ENCODE data around the gene IFIH1.

IFIH1 gene

DNA sequence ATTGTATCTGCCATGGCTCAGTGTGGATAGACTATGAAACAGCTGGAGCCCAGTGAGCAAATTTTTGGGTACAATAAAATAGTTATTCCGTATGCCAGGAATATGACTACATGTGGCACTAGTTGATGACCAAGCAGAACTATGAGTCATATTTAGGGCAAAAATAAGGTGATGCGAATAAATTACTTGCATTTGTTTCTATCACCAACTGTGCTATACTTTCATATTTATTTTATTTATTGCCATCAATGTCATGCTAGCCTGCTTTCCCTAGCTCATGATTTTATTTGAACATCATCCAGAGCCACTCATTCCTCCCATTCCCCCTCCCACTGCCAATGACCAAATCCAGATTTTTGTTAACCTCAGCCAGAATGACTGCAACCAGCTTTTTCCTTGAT is 61.9 kb downstream of the IFIH1 start:
- no peak for DNase-seq

DNA sequence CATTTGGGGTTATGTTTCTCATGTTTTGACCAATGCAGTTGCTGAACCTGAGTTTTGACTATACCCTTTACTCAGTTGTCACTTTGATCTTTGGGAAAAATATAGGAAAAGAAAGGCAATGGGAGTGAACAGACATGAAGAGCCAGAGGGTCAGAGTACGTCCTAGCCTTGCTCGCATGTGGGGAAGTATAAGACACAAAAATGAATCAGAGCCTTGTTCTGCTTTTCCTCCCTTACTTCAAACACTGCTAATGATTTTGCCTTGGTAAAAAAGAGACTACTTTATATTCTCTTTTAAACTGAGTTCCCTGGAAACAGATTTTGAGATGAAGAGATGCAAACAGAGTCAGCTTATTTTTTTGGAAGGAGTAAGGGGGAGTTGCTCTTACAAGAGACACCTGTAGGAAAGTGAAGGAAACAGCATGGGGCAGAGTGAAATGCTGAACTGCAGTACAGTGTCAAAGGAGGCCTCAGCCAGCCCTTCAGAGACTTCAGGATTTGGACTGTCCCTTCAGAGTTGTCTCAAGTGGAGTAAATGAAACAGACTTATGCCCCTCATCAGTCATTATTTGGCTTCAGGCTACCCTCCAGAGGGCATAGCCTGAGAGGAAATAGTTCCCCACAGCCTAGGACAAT is 64.1 kb downstream of the IFIH1 start:
- no peak for DNase-seq

DNA sequence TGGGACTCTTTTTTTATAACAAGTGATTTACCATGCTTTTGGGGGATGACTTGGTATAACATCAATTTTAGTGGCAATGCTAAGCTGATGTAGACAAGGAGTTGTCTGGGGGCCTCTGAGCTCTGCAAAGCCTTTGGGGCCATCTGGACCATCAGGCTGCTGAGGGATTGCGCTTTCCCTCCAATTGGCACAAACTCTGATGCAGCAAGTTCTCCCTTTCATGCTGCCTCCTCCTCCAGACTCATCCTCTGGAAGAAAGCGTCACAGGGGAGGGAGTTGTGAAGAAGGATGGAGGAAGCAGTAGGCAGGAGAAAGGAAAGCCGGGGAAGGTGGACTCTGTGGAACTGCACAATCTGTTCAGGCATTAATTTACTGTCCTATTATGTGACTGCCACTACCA is 65.0 kb downstream of the IFIH1 start:
- no peak for DNase-seq

DNA sequence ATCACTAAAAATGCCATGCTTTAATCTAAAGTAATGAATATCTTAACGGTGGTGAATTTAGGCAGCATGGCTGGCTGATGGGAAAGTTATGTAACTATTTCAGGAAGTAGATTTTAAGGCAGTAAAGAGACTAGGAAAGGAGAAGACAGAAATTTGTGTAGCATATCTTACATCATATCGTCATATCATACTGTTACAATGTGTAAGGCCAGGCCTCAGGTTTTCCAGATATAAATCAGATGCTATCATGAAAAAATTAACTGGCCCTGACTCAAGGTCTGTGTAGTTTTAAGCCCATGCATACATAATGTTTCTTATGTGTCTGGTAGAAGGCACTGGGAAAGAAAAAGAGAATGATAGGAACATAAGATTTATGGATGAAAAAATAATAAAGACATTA is 66.3 kb downstream of the IFIH1 start:
- DNase-seq, result peak; percentile 65

DNA sequence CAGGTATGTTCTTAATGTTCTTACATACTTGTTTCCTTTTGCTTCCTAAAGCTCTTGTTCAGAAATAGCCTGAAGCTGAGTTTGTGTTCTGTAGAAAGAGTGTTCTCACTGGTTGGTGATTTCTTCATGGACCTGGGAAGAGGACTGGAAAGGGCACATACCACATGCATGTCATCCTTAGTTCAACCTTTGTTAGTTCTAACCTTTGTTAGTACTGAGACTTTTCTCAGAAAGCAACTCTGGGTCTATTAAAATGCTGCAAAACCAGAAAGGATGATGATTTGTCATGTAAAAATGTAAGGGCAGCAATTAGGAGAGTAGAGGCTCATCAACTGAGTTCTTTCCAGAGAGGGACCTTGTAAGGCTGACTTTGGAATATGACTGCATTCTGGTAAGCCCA is 72.7 kb downstream of the IFIH1 start:
- no peak for DNase-seq

DNA sequence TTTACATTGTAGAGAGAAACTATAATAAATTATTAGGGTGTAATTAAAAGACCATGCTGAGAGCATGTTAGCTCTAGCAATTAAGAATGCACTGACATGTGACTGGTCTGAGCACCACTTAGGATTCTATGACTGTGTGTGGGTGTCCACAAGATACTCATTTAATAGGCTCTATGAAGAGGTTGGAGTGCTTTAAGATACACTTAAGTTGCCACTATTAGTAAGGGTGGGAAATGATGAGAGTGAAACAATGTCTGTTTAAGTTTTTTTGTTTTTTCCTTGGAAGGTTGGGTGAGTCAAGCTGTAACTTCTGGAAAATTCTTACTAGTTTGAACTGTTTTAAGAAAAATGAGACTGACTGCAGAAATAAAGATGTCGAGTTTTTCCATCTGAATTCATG is 73.4 kb downstream of the IFIH1 start:
- DNase-seq, result no peak

DNA sequence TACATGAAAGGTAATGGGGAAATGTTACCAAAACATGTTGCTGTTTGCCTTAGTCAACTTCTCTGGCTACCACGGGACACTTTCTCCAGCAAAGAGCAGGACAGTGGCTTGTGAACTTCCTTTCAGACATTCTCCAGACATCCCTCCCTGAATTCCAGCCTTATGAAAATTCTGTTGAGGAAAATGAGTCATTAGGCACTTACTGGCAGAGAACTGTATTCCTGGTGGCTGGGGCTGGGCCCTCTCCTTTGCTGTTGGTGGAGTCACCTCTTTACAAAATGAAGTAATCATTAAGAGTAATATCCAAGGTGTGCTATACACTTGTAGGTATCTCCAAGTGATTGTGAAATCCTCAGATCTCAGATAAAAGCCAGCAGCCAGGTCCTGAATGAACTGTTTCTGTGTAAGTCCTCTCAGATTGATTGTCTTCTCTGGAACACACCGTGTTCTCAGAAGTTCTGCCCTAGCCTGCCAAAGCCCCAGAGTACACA is 73.9 kb downstream of the IFIH1 start:
- DNase-seq, result no peak

DNA sequence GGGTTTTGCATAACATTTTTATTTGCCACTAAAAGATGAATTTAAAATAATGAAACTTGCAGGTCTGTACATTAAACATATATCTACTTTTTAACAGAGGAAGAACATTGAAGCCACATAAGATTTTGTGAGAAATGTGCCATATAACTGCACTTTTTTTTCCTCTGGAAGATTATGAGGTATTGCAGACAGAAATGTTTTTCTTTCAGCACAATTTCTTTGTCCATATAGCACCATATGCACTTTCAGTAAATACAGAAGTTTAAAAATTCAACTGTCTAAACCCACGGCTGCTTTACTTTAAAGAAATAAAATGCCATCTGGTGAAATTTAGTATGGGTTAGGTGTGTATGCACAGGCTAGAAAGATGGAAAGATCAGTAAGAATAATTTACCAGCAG is 74.8 kb downstream of the IFIH1 start:
- no peak for DNase-seq

DNA sequence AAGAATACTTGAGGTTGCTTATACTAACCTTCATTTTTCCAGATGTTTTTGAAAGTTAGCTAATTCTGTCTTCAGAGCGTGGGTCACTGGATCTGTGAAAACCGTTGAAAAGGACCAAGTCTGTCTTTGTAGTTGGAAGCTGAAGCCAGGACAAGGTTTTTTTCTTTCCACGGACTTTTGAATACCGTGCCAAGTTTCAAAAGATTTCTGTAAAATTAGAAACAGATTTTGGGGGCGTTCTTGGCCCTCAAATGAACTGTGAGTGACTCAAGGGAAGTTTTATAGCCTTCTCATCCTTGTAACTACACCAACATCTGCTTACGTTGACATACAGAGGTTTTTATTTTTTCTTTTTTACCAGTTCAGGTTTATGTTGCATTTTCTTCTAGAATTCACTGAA is 75.2 kb downstream of the IFIH1 start, which contains the start of gene FAP:
Gene FAP (minus strand): TSS at position 152 of the 400 bp plus-strand sequence. CDS start 118 bp downstream, at position 34.
- peak; percentile 4 for DNase-seq

DNA sequence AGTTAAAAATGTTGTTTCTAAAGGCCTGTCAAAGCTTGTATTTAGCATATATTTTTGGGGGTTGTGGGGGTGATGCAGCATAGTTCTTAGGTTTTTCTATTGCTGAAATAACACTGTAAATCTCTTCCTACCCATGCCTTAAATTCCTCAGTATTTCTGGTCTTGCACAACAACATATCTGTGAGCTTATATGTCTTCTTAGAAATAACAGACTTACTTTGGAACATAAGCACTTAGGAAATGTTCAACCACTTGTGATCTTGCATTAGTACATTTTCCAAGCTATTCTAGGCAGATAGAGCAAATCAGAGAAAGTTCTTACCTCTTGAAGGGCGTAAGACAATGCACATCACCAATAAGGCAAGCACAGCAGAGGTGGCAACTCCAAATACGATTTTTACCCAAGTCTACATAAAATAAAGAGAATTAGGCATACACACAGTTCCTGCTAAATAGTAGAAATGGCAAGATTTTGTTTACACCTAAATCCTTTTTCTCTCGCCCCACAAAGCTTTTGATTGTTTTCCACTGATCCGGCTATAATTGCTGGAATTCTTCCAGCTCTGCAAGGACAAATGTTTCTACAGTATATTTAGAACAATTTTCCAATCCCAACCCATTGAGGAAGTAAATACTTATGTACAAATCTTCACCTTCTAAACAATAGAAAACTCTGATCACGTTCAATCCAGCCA is 75.8 kb downstream of the IFIH1 start:
- DNase-seq, result peak; percentile 42

DNA sequence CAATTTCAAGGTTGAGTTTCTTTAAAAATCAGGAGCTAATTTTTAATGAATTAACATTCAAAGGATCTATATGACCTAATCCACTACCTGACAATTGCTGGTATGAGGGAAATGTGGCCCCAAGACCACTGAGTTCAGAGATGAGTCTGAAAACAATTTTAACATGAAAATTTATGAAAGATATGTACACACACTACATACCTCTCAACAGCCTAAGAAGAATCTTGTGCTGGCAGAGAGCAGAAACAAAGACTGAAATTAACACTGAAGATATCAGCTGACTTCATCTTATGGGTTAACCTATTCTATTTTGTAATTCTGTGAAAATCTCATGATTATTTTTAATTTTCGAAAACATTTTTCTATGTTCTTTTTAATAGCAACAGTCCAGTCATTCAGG is 76.9 kb downstream of the IFIH1 start:
- DNase-seq, result no peak

DNA sequence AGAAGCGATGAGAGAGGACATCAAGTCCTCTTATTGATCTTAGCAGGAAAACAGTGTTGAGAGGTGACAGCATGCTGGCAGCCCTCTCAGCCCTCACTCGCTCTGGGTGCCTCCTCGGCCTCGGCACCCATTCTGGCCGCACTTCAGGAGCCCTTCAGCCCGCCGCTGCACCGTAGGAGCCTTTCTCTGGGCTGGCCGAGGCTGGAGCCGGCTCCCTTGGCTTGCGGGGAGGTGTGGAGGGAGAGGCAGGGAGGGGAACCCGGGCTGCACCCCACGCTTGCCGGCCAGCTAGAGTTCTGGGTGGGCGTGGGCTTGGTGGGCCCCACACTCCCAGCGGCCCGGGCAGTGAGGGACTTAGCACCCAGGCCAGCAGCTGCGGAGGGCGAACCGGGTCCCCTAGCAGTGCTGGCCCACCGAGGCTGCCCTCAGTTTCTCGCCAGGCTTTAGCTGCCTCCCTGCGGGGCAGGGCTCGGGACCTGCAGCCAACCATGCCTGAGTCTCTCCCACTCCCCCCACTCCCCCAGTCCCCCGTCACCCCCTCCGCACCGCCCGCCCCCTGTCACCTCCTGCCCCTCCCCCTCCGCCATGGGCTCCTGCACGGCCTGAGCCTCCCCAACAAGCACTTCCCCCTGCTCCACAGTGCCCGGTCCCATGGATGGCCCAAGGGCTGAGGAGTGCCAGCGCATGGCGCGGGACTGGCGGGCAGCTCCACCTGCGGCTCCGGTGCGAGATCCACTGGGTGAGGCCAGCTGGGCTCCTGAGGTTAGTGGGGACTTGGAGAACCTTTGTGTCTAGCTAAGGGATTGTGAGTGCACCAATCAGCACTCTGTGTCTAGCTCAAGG is 83.6 kb downstream of the IFIH1 start:
- DNase-seq, result no peak

DNA sequence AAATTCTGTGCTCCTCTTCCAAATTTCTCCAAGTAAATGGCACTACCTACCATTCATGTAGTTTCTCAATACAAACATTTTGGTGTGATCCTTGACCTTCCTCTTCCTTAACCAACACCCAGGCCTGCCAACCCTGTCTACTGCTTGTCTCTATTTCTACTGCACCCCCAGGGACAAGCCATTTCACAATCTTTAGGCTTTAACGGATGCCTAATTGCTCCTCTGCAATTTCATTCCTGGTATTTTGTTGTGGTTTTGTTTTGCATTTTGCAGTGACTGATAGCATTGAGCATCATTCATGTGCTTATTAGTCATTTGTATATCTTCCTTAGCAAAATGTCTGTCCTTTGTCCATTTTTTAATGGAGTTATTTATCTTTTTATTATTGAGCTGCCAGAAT is 85.3 kb downstream of the IFIH1 start:
- DNase-seq, result peak; percentile 94

DNA sequence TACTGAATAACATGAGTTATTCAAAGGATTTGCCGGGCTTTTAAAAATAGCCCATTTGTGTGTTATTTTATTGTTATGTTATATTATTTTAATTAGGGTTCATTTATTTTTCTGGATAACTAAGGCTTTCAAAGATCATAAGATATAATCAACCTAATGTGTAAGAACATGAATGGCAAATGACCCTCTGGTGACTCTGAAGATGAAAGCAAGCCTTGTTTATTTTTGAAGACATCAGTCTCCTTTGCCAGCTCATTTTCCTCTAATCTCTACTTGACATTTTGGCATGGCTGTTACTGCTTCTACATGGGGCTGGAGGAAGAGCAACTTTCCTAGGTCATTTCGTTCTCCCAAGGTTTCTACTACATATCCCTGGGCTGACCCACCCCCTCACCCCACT is 85.8 kb downstream of the IFIH1 start:
- DNase-seq, result peak; percentile 13

DNA sequence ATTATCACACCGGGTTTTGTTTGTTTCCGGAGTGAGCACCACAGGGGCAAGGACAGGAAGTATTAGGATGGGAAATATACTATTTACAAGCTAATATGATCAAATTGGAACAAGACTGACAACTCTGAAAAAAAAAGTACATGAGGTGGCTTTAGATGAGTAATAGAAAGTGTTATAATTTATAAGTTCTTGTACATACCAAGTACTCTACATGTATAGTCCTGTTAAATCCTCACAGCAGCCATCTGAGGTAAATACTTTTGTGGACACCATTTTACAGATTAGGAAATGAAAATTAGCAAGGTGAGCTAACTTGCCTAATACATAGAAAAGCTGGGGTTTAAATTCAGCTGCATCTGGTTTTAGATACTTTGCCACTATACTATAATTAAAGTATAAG is 86.5 kb downstream of the IFIH1 start:
- DNase-seq, result no peak

DNA sequence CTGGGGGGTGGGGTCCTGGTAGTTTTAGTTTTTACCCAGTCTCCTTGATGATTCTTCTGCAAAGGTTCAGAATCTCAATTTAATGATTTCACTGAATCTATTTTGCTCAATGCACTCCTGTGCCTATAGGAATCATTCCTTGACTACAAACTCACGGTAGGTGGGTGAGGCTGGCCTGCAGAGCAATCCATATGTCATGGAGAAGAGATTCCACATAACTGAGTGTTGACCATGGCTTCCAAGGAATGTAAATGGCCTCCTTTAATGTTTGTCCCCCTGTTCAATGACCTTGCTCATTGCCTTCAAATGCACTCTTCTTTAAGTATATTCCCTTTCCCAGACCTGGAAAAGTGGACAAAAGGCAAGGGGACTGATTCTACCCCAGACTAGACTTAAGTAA is 87.7 kb downstream of the IFIH1 start:
- no peak for DNase-seq

DNA sequence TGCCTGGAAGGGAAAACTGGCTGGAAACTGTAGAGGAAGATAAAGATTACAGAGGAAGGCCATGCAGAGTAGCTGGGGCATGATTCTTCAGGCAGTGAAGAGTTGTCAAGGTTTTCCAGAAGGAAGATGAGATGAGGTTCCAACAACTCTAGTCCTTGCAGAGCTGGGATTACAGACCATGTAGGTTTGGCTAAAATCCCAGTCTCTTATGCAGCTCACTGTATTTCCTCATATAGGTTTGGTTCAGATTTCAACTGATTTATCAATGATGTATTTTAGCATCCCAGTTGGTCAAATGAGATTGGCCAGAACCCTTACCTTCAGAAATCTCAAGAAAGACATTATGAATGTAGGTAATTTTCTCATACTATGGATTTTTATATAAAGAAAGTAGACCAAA is 91.6 kb downstream of the IFIH1 start:
- no peak for DNase-seq

DNA sequence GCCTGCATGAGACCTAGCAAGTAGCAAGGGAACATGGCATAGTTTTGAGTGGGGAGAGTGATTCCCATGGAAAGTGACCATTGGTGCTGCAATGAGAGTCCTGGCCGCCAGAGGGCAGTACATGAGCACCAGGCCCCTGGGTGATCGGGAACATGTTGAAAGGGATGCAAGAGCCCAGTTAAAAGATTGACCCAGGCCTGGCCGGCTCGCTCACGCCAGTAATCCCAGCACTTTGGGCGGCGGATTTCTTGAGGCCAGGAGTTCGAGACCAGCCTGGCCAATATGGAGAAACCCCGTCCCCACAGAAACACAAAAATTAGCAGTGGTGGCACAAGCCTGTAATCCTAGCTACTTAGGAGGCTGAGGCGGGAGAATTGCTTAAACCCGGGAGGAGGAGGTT is 97.4 kb downstream of the IFIH1 start:
- peak; percentile 56 for DNase-seq

DNA sequence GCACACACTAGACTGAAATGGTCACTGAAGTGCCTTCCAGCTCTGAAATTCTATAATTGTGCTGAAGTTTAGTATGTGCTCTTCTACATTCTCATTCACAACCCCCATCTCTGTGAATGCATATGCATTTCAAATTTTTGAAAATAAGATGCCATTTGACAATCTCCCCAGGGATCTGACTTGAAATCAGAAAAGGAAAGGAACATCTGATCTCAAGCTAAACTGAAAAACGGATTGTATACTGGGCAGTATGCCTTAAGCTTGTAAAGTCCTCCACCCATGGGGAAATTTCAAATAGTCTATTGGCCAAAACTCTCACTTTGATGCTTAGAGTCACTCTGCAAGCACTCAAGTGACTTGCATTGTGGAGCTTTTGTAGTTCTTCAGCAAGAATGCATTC is 98.1 kb downstream of the IFIH1 start:
- no peak for DNase-seq

DNA sequence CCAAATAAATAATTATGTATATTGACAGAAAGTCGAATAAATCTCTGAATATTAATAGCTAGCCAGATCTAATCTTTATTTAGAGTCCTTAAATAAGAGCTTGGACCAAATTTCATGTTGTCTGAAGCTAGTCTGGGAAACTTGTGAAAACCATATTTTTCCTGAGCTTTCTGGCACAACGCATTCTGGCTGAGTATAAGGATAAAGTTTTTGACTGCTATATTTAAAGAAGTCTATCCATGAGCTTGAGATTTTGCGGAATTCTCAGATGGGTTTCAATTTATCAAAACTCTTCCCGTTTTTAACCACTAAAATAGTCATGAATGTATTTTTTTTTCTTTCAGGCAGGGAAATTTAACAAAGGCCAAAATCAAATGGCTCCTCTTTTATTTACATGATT is 99.1 kb downstream of the IFIH1 start:
- DNase-seq, result no peak

DNA sequence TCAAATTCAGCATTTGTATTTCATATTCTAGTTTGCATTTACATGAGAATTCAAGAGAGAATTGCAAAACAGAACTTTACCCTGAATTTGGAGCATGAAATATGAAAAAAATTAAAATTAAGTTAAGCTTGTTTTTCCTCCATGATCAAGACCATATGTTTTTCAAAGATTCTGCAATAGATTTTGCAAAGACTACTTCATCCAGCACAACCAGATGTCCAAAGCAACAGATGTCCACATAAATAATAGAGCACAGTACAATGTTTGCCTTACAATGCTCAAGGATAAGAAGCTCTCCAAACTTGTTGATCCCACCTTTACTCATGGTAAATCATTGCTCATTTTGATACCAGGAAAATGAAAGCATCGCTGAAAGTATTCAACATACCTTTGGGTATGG is 100.9 kb downstream of the IFIH1 start:
- no peak for DNase-seq

All from MV-4-11 (cell line).